ENCODE measurements around the gene WDFY3. TPM values are rescaled to one million over a fixed set of nuclear protein-coding genes. Genes with fewer than 3 reads are reported as not detected.
A peak's percentile ranks its signal among the peaks of the same experiment; 100 is the strongest.

Gene WDFY3
- total and polyA plus RNA-seq, 2 of the 13 experiments (the other 11 are each of a cell fraction or from before 2014, with no cell fraction given) = 16.7 to 24.5 TPM

DNA sequence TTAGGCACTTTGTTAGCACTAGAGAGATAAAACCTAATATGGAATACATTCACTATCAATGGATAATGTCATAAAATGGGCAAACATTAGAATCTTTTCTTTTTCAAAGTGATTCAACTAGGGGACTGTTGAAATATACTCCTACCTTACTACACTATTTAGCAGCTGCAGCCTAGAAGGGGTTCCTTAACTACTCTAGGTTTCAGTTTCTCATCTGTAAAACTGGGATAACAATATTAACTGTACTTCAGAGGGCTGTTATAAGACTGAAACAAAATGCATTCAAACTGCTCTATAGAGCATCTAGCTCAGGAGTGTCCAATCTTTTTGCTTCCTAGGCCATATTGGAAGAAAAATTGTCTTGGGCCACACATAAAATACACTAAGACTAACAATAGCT, 236.1 kb downstream of the WDFY3 start:
- intact Hi-C loops (cut with micrococcal nuclease; ENCODE audit: unreplicated experiment) = no loop called here
- Histone ChIP-seq H3K4me2 (ENCODE audit: low read depth, low read length) (no peak overlapping the region), H2AFZ (ENCODE audit: low read length) (no peak overlapping the region), H3K36me3 (replicated peaks in 1 of 2; ENCODE audit: control insufficient read depth in 1 of 2, insufficient read depth in 2 of 2, low read length in 2 of 2) (peaks cover 1 to 27% of the 10 kb centered on the region in 2 experiments; a peak in 2 of 5 replicates), H3K79me2 (ENCODE audit: insufficient read depth, low read length) (no peaks in the 10 kb centered on the region), H3K4me3 (replicated peaks in 1 of 3; ENCODE audit: insufficient read depth in 1 of 3, low read depth in 2 of 3, low read length in 3 of 3) (no peak overlapping the region), H3K4me1 (ENCODE audit: insufficient read depth, low read length) (no peaks in the 10 kb centered on the region), H3K9me3 (ENCODE audit: low read length) (no peaks in the 10 kb centered on the region), H3K9ac (ENCODE audit: insufficient read depth, low read depth, low read length) (no peak overlapping the region), H3K27ac (ENCODE audit: extremely low read length, insufficient read depth, low read length) (no peak overlapping the region), H3K27me3 (ENCODE audit: control insufficient read depth in 1 of 2, insufficient read depth in 2 of 2, low read length in 2 of 2) (no peaks in the 10 kb centered on the region), H4K20me1 (ENCODE audit: insufficient read depth, low read length) (no peaks in the 10 kb centered on the region)
- TF ChIP-seq THYN1 (CRISPR knock-in tag; IDR thresholded peaks at IDR 0.05; ENCODE audit: borderline replicate concordance, low read depth) (no peak), TBL1XR1 (IDR thresholded peaks at IDR 0.05; ENCODE audit: borderline replicate concordance, low read length, partially characterized antibody) (no peak)
- TF ChIP-seq, protein P1, sequence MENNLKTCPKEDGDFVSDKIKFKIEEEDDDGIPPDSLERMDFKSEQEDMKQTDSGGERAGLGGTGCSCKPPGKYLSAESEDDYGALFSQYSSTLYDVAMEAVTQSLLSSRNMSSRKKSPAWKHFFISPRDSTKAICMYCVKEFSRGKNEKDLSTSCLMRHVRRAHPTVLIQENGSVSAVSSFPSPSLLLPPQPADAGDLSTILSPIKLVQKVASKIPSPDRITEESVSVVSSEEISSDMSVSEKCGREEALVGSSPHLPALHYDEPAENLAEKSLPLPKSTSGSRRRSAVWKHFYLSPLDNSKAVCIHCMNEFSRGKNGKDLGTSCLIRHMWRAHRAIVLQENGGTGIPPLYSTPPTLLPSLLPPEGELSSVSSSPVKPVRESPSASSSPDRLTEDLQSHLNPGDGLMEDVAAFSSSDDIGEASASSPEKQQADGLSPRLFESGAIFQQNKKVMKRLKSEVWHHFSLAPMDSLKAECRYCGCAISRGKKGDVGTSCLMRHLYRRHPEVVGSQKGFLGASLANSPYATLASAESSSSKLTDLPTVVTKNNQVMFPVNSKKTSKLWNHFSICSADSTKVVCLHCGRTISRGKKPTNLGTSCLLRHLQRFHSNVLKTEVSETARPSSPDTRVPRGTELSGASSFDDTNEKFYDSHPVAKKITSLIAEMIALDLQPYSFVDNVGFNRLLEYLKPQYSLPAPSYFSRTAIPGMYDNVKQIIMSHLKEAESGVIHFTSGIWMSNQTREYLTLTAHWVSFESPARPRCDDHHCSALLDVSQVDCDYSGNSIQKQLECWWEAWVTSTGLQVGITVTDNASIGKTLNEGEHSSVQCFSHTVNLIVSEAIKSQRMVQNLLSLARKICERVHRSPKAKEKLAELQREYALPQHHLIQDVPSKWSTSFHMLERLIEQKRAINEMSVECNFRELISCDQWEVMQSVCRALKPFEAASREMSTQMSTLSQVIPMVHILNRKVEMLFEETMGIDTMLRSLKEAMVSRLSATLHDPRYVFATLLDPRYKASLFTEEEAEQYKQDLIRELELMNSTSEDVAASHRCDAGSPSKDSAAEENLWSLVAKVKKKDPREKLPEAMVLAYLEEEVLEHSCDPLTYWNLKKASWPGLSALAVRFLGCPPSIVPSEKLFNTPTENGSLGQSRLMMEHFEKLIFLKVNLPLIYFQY (CRISPR knock-in tag; IDR thresholded peaks at IDR 0.05; ENCODE audit: borderline replicate concordance) = no peak
- FAIRE-seq (no peak), DNase-seq (ENCODE audit: low spot score) (no peak), ATAC-seq (no peak)
- in situ Hi-C loops (cut with HindIII; ENCODE audit: extremely low pct_ligation_motif_present, low pct_unique_long_range_greater_than_20kb) = no loop called here
- ChIA-PET POLR2A (no interaction called here), CTCF (ENCODE audit: low intra/inter-chr PET ratio, low total read pairs) (no interaction called here)
- no TSS peak for BruUV-seq (replicated peaks)

DNA sequence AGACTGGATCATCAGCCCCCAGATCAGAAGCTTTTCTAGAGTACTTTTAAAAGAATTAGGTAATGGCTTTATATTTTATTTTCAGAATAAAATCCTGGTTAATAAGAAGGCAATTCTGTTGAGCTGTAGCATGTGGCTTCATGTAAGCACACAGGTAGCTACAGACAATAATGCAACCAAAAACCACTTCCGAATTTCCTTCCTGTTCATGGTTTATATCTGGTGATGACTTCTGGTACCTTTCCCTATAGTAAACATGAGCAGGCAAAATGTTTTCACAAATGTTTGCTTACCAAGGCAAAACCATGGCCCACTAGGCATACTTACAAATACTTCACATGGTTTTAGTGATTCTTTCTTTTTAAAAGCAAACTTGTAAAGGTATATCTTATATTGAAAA, 239.0 kb downstream of the WDFY3 start:
- ChIA-PET CTCF (ENCODE audit: low intra/inter-chr PET ratio, low total read pairs) (no interaction called here), POLR2A (no interaction called here)
- ATAC-seq = no peak
- no peaks in the 10 kb centered on the region for H4K20me1 ChIP-seq (ENCODE audit: insufficient read depth, low read length)
- TF ChIP-seq THAP11 (CRISPR knock-in tag; IDR thresholded peaks at IDR 0.05) = no peak
- TF ChIP-seq MAFK (conservative IDR thresholded peaks at IDR 0.05 in 1 of 2, IDR thresholded peaks at IDR 0.05 in 1 of 2; ENCODE audit: low read length in 2 of 2) = 0 out of 4 replicates have a peak, but pooled peaks of 1 of the 2 experiments have one; percentile 0
- no peaks in the 10 kb centered on the region for H3K9me3 ChIP-seq (ENCODE audit: low read length)
- no peak overlapping the region for H3K4me2 ChIP-seq (ENCODE audit: low read depth, low read length)
- H3K79me2 ChIP-seq (ENCODE audit: insufficient read depth, low read length) = no peaks in the 10 kb centered on the region
- in situ Hi-C loops (cut with HindIII; ENCODE audit: extremely low pct_ligation_motif_present, low pct_unique_long_range_greater_than_20kb) (no loop called here), intact Hi-C loops (cut with micrococcal nuclease; ENCODE audit: unreplicated experiment) (no loop called here)
- FAIRE-seq = no peak
- no peak for DNase-seq (ENCODE audit: low spot score)
- H3K9ac ChIP-seq (ENCODE audit: insufficient read depth, low read depth, low read length) = no peak overlapping the region
- no peak overlapping the region for H3K4me3 ChIP-seq (replicated peaks in 1 of 3; ENCODE audit: insufficient read depth in 1 of 3, low read depth in 2 of 3, low read length in 3 of 3)
- 100% methylated on average over 1 of the region's 1 CpG for WGBS (ENCODE audit: low lambda C conversion rate)
- H3K27me3 ChIP-seq (ENCODE audit: control insufficient read depth in 1 of 2, insufficient read depth in 2 of 2, low read length in 2 of 2) = no peaks in the 10 kb centered on the region
- H3K27ac ChIP-seq (ENCODE audit: extremely low read length, insufficient read depth, low read length) = no peak overlapping the region
- H3K4me1 ChIP-seq (ENCODE audit: insufficient read depth, low read length) = no peaks in the 10 kb centered on the region
- BruUV-seq (replicated peaks) = no TSS peak
- H3K36me3 ChIP-seq (replicated peaks in 1 of 2; ENCODE audit: control insufficient read depth in 1 of 2, insufficient read depth in 2 of 2, low read length in 2 of 2) = peaks cover 2 to 26% of the 10 kb centered on the region in 2 experiments; a peak in 4 of 5 replicates
- no peak overlapping the region for H2AFZ ChIP-seq (ENCODE audit: low read length)
